Mucosa of gallbladder (tissue), 1 donor: ENCODE measurements around the gene CCDC112. TPM values are rescaled to one million over a fixed set of nuclear protein-coding genes. Genes with fewer than 3 reads are reported as not detected.

Experiments used
- DNase-seq: peaks from one replicate; pipeline ENCODE4 v3.0.0-alpha.2; 2020; ENCODE audit warnings: low spot score
- total RNA-seq: library from RNA; stranded (reverse); gene quantifications from one replicate; pipeline ENCODE4 v1.2.1, GENCODE V29; 2021
- donor health status: DM: no; HTN: no; CAD: no.

The CCDC112 gene
- total RNA-seq, 1 donor from 2014 or later, result 4.1 TPM

GRCh38 chr5:115317320-115317719 is 20.9 kb upstream of the CCDC112 start:
- DNase-seq, result no peak

- no peak for DNase-seq
Measured at GRCh38 chr5:115313632-115314031, 17.2 kb upstream of the CCDC112 start.

GRCh38 chr5:115313052-115313451 is 16.6 kb upstream of the CCDC112 start:
- DNase-seq, result no peak

DNA sequence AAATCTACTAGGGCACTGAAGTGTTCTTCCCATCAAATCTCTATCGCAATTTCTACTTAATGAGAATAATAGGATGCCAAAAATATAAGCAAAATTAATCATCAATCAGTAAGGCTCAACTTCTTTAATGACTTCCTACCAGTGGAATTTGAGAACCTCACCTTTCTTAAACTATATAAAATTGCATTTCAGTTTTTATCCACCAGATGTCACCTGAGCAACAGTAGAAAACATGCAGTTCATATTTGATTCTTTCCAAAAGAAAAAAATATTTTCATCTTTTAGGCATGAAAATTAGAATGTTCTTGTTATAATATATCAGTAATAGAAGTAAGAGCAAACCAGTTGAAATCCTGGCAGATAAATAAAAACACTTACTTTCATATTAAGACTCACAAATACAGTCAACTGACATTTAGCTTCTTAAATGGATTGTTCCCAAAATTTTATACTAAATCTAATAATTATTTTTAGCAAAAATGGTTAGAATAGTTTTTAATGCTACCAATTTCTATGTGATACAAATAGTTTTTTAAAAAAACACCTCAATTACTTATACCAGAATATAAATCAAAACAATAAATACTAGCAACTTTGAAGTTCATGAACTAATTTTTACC is 13.4 kb upstream of the CCDC112 start:
- DNase-seq, result no peak

DNA sequence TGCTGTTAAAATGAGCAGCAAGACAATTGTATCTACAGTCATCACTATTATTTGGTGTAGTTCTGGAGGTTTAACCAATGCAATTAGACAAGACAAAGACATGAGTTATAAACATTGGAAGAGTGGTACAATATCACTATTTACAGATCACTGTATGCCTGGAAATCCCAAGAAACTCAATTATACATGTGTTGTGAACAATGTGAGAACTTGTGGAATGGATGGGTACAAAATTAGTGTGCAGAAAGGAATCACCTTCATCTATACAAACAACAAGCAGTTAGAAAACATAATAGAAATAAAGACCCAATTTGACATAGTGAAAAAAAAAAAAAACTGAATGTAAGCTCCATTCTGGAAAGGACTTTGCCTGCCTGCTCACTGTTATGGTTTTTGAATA is 12.4 kb upstream of the CCDC112 start:
- no peak for DNase-seq

DNA sequence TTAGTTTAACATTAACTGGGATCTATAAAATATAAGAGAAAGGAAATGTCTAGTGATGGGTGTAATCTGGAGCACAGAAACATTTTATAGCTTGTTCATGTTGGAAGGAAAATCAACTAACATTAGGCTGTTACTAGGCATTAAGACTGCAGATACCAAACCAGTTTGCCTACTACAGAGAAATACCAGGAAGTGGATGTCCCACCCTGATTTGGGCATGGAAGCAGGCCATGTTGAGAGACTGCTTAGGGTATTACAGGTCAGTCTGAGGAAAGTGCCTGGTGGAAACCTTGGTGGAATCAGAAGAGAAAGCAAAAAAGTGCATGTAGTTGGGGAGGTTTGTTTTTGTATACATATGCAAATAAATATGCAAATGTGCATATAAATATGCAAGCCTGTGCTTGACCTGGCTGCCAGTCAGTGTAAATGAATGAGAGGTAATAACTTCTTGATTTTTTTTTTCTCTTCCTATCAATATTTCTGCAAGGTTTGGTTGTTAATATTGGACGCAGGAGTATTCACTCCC is 9.6 kb upstream of the CCDC112 start:
- no peak for DNase-seq

DNA sequence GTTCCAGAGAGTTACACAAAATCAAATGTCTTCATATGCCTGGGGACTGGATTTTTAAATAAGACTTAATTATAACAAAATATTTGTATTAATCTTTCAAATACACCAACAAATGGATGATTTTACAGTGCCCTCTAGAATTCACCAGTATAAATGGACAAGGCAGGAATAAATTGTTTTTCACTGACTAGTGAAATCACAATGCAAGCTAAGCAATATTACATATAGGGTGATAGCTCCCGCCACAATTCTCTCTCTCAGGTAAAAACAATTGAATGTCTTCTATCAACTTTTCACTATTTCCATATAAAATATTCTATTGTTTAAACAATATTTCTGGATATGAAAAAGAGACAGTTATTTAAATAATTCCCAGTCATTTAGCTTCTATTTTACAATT is 8.0 kb upstream of the CCDC112 start:
- DNase-seq, result no peak

DNA sequence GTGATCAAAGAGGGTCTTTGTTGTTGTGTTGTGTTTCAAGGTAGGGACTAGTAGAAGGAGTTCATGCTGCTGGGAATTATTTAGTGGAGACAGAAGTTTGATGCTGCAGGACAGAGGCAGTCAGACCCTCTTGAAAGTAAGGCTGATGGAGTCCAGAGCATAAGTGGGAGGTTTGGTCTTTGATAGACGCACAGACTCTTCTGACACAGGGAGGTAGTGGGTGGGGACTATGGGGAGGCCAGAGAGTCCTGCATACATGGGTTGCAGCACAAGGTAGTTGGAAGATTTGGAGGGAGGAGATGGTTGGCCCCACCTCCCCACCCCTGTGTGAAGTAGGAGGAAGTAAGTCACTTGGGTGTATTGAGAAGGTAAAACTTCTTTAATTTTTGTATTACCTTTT is 2.4 kb upstream of the CCDC112 start:
- DNase-seq, result no peak

- no peak for DNase-seq
Measured at GRCh38 chr5:115297031-115297430, 577 bp upstream of the CCDC112 start.

GRCh38 chr5:115295777-115296123 is 704 bp downstream of the CCDC112 start:
- no peak for DNase-seq

GRCh38 chr5:115291397-115291796 is 5.1 kb downstream of the CCDC112 start:
- DNase-seq, result no peak

DNA sequence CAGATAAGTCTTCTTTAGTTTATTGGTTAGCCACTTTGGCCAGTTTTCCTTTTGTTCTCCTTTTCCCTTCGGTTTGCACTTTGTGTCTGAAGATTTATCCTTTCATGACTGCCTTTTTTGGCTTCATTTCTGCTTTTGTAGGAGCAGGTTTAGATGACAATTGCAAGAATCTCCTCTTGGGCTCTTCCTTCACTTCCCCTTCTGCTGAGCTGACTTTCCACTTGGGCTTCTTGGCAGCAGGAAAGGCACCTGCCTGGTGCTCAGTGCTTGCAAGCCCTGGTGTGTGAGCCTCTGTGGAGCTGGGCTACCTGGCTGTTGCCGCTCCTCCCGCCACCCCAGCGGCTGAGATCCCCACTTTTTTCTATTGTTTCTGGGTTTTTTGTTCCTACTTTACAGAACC is 7.3 kb downstream of the CCDC112 start:
- no peak for DNase-seq

DNA sequence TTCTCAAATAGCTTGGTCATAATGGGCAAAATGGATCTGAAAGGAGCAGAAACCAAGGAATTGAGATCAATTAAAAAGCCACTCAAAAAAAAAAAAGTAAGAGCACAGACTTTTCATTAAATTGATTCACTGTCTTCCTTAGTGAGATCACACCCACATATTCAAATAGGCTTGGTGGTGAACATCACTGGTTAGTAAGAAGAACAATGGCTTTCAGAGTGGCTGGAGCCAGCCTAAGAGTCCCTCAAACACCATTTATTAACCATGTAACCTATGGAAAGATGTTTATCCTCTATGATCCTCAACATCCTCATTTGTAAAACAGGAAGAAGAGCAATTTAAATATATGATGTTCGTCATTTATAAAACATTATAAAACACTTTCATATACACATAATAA is 12.4 kb downstream of the CCDC112 start:
- DNase-seq, result no peak

DNA sequence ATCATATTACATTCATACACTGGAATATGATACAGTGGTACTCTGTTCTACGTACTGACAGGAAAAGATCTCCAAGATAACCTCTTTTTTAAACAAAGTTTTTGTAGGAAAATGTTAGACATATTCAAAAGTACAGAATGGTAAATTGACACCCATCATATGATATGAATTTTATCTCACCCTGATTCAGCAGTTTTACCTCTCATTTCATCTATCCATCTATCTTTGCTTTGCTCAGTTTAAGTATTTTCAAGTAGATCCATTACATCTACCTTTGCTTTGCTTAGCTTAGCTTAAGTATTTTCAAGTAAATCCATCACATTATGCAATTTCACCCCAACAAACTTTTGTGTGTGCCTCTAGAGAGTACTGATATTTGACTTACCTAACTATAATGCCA is 14.3 kb downstream of the CCDC112 start:
- no peak for DNase-seq

- DNase-seq, result no peak
Measured at GRCh38 chr5:115274584-115274983, 21.9 kb downstream of the CCDC112 start.

DNA sequence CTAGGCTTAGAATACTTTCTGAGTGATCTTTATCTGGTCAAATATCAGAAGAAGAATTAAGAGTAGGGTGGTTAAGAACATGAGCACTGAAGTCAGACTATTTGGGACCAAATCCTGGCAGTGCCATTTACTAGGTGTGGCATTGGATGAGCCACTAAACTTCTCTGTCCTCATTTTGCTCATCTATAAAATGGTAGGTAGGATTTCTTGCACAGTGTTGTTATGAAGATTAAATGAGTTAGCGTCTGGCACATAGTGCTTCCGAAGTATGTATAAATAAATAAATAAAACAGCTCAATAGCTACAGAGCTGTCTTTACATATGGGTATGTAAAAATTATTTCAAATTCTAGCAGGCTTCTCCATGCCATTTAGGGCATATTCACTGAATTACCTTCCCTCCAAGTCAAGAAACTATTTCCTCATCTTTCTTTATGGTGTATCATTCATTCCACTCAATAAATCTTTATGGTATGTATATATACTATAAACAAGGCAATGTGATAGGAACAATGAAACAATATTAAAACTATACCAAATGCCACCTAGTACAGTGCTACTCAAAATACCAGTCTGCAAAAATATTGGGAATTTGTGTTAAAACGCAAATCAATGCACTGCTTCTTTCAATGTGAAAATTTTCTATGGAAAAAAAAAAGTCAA is 24.0 kb downstream of the CCDC112 start:
- DNase-seq, result no peak

DNA sequence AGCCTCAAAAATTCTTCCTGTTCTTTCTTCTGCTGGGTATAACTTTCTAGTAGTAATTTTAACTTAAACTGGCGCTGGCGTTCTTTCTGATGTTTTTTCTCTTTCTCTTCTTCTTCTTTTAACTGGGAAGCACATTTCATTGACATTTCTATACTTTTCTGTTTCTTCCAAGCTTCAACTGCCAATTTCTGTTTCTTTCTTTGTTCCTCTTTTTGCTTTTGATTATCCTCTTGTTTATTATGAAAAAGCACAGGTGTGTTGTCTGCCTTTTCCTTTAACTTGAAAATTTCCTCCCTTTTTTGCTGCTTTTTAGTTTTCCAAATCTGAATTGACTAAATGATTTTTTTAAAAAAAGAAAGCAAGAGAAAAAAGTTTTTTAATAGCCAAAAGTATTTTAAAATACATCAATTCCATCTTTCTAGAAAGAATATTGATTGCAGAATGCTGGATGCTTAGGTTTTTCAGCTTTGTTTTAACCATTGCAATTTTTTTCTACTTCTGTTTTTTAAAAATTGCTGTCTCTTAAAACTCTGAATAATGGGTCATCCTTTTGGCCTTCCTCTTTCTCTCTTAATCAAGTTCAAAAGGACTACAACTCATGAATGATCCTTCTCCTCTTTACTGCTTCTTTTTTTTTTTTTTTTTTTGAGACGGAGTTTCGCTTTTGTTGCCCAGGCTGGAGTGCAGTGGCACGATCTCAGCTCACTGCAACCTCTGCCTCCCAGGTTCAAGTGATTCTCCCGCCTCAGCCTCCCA is 25.0 kb downstream of the CCDC112 start:
- DNase-seq, result no peak

GRCh38 chr5:115267617-115268016 is 28.8 kb downstream of the CCDC112 start:
- no peak for DNase-seq

DNA sequence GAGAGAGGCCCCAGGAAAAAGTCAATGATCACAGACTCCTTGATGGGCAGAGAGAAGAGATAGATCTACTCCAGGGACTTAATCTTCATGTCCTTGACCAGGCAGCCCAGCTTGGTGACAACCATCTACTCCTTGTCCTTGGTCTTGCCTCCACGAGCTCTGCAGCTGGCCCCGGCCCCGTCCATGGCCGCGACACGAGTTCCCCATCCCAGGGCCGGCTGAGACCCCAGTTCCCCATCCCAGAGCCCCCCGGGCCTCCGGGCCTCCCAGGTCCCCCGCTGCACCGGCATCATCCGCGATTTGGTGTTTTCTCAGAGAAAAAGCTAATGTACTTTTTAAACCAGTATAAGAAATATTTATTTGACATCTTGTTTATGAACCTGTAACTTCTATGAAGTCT is 31.2 kb downstream of the CCDC112 start:
- DNase-seq, result no peak

GRCh38 chr5:115264786-115265185 is 31.7 kb downstream of the CCDC112 start:
- DNase-seq, result no peak

DNA sequence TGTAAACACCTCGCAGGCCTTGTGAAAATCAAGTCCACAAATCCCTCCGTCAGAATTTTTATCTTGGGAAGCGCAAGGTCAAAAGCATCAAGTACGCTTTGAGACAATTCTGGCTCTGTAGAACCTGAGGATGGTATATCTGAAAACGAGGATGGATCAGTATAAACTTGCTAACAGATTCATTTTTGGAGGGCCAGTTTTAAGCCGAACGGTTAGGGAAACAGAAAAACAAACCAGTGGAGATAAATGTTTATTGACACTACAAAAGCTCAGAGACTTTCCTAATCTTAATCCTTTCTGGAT is 33.4 kb downstream of the CCDC112 start:
- no peak for DNase-seq

- DNase-seq, result peak; percentile 77
Measured at GRCh38 chr5:115262321-115263077, 34.0 kb downstream of the CCDC112 start, which contains the start of gene PGGT1B. Gene PGGT1B (minus strand): TSS chr5:115262877. CDS start chr5:115262851, 26 bp downstream.

GRCh38 chr5:115262011-115262320 is 34.5 kb downstream of the CCDC112 start:
- DNase-seq, result no peak
